Activated CD4-positive, alpha-beta T cell treated with anti-CD3 and anti-CD28 coated beads, Interleukin-2, amount 10 ng/mL, durations not matched to agents 24 days and 14 days (primary cell): Measurements from ENCODE around the gene TENM3. TPM values are rescaled to one million over a fixed set of nuclear protein-coding genes. Genes with fewer than 3 reads are reported as not detected.

ENCODE experiments used
- DNase-seq: peaks from one replicate; pipeline ENCODE4 v3.0.0; 2022
- H3K27ac Mint-ChIP-seq: one replicate; pipeline ENCODE4 v1.8.0; 2022; ENCODE audit warnings: mild to moderate bottlenecking, mixed read lengths
- H3K27me3 Mint-ChIP-seq: one replicate; pipeline ENCODE4 v1.8.0; 2022; ENCODE audit warnings: mixed read lengths
- H3K36me3 Mint-ChIP-seq: one replicate; pipeline ENCODE4 v1.8.0; 2022; ENCODE audit warnings: low read depth, mild to moderate bottlenecking, mixed read lengths
- H3K4me1 Mint-ChIP-seq: one replicate; pipeline ENCODE4 v1.8.0; 2021; ENCODE audit warnings: mixed read lengths
- H3K4me3 Mint-ChIP-seq: one replicate; pipeline ENCODE4 v1.8.0; 2022; ENCODE audit warnings: mild to moderate bottlenecking, moderate library complexity, mixed read lengths
- H3K9me3 Mint-ChIP-seq: one replicate; pipeline ENCODE4 v1.8.0; 2021; ENCODE audit warnings: mixed read lengths
- intact Hi-C: fragments of 100-400 bp; cut with micrococcal nuclease; formaldehyde crosslinking; loops from one replicate; pipeline ENCODE4 v1.15.1; 2023
- total RNA-seq: library from RNA; stranded (reverse); gene quantifications from 2 replicates; pipeline ENCODE4 v1.2.3, GENCODE V29; 2022

The TENM3 gene
- total RNA-seq, 1 donor from 2014 or later, result not detected

- H3K27me3 Mint-ChIP-seq, result peaks cover 8% of the 10 kb centered on the region
- no peaks in the 10 kb centered on the region for H3K4me1 Mint-ChIP-seq
- H3K9me3 Mint-ChIP-seq, result no peaks in the 10 kb centered on the region
- no peak for DNase-seq
- H3K36me3 Mint-ChIP-seq, result no peaks in the 10 kb centered on the region
- no peak overlapping the region for H3K27ac Mint-ChIP-seq
- no peak overlapping the region for H3K4me3 Mint-ChIP-seq
- intact Hi-C loops, result no loop called here
These were observed 243.7 kb downstream of the TENM3 start for GRCh38 chr4:182486881-182487280.

GRCh38 chr4:182488896-182489295, 245.7 kb downstream of the TENM3 start:
- no peak for DNase-seq
- no peaks in the 10 kb centered on the region for H3K36me3 Mint-ChIP-seq
- H3K4me3 Mint-ChIP-seq, result no peak overlapping the region
- H3K9me3 Mint-ChIP-seq, result no peaks in the 10 kb centered on the region
- H3K27me3 Mint-ChIP-seq, result peaks cover 8% of the 10 kb centered on the region
- peaks cover 3% of the 10 kb centered on the region for H3K4me1 Mint-ChIP-seq
- no peak overlapping the region for H3K27ac Mint-ChIP-seq
- intact Hi-C loops, result no loop called here

GRCh38 chr4:182489607-182490006, 246.4 kb downstream of the TENM3 start:
- peaks cover 3% of the 10 kb centered on the region for H3K4me1 Mint-ChIP-seq
- H3K4me3 Mint-ChIP-seq, result no peak overlapping the region
- H3K9me3 Mint-ChIP-seq, result no peaks in the 10 kb centered on the region
- no peak for DNase-seq
- H3K27ac Mint-ChIP-seq, result no peak overlapping the region
- intact Hi-C loops, result no loop called here
- peaks cover 8% of the 10 kb centered on the region for H3K27me3 Mint-ChIP-seq
- no peaks in the 10 kb centered on the region for H3K36me3 Mint-ChIP-seq

- H3K36me3 Mint-ChIP-seq, result no peaks in the 10 kb centered on the region
- H3K4me1 Mint-ChIP-seq, result peaks cover 3% of the 10 kb centered on the region
- H3K27ac Mint-ChIP-seq, result no peak overlapping the region
- no peak for DNase-seq
- no peak overlapping the region for H3K4me3 Mint-ChIP-seq
- no peaks in the 10 kb centered on the region for H3K9me3 Mint-ChIP-seq
- H3K27me3 Mint-ChIP-seq, result peaks cover 5% of the 10 kb centered on the region
- intact Hi-C loops, result no loop called here
These were observed 248.5 kb downstream of the TENM3 start for GRCh38 chr4:182491719-182492118.

GRCh38 chr4:182492423-182492822, 249.2 kb downstream of the TENM3 start:
- no peak for DNase-seq
- Mint-ChIP-seq H3K36me3 (no peaks in the 10 kb centered on the region), H3K4me1 (peaks cover 3% of the 10 kb centered on the region), H3K4me3 (no peak overlapping the region), H3K9me3 (no peaks in the 10 kb centered on the region), H3K27ac (no peak overlapping the region), H3K27me3 (peaks cover 5% of the 10 kb centered on the region)
- intact Hi-C loops, result no loop called here

GRCh38 chr4:182493377-182493776, 250.2 kb downstream of the TENM3 start:
- H3K36me3 Mint-ChIP-seq, result no peaks in the 10 kb centered on the region
- DNase-seq, result no peak
- H3K4me3 Mint-ChIP-seq, result no peak overlapping the region
- H3K27me3 Mint-ChIP-seq, result peaks cover 5% of the 10 kb centered on the region
- no peaks in the 10 kb centered on the region for H3K9me3 Mint-ChIP-seq
- H3K4me1 Mint-ChIP-seq, result peaks cover 3% of the 10 kb centered on the region
- H3K27ac Mint-ChIP-seq, result no peak overlapping the region
- intact Hi-C loops, result no loop called here

GRCh38 chr4:182494103-182494502, 250.9 kb downstream of the TENM3 start:
- Mint-ChIP-seq H3K27ac (no peak overlapping the region), H3K4me1 (peaks cover 3% of the 10 kb centered on the region), H3K4me3 (no peak overlapping the region), H3K27me3 (peaks cover 5% of the 10 kb centered on the region), H3K36me3 (no peaks in the 10 kb centered on the region), H3K9me3 (no peaks in the 10 kb centered on the region)
- intact Hi-C loops, result no loop called here
- no peak for DNase-seq

- H3K4me1 Mint-ChIP-seq, result peaks cover 3% of the 10 kb centered on the region
- intact Hi-C loops, result no loop called here
- no peaks in the 10 kb centered on the region for H3K9me3 Mint-ChIP-seq
- H3K27ac Mint-ChIP-seq, result no peak overlapping the region
- H3K4me3 Mint-ChIP-seq, result no peak overlapping the region
- no peaks in the 10 kb centered on the region for H3K36me3 Mint-ChIP-seq
- H3K27me3 Mint-ChIP-seq, result peaks cover 3% of the 10 kb centered on the region
- DNase-seq, result no peak
These were observed 251.8 kb downstream of the TENM3 start for GRCh38 chr4:182495031-182495430.

GRCh38 chr4:182495645-182496385, 252.6 kb downstream of the TENM3 start:
- no peaks in the 10 kb centered on the region for H3K36me3 Mint-ChIP-seq
- no peak overlapping the region for H3K4me3 Mint-ChIP-seq
- intact Hi-C loops, result no loop called here
- H3K27ac Mint-ChIP-seq, result no peak overlapping the region
- H3K9me3 Mint-ChIP-seq, result no peaks in the 10 kb centered on the region
- no peak for DNase-seq
- peaks cover 3% of the 10 kb centered on the region for H3K4me1 Mint-ChIP-seq
- peaks cover 3% of the 10 kb centered on the region for H3K27me3 Mint-ChIP-seq

- no peaks in the 10 kb centered on the region for H3K36me3 Mint-ChIP-seq
- peaks cover 3% of the 10 kb centered on the region for H3K4me1 Mint-ChIP-seq
- no peak overlapping the region for H3K27ac Mint-ChIP-seq
- intact Hi-C loops, result no loop called here
- no peaks in the 10 kb centered on the region for H3K9me3 Mint-ChIP-seq
- H3K4me3 Mint-ChIP-seq, result no peak overlapping the region
- no peak for DNase-seq
- peaks cover 3% of the 10 kb centered on the region for H3K27me3 Mint-ChIP-seq
These were observed 253.2 kb downstream of the TENM3 start for GRCh38 chr4:182496408-182496807.

GRCh38 chr4:182502064-182502463, 258.9 kb downstream of the TENM3 start:
- H3K4me3 Mint-ChIP-seq, result no peak overlapping the region
- H3K27ac Mint-ChIP-seq, result no peak overlapping the region
- H3K4me1 Mint-ChIP-seq, result no peaks in the 10 kb centered on the region
- intact Hi-C loops, result no loop called here
- DNase-seq, result no peak
- H3K27me3 Mint-ChIP-seq, result no peaks in the 10 kb centered on the region
- no peaks in the 10 kb centered on the region for H3K36me3 Mint-ChIP-seq
- H3K9me3 Mint-ChIP-seq, result no peaks in the 10 kb centered on the region

GRCh38 chr4:182504463-182504862, 261.3 kb downstream of the TENM3 start:
- Mint-ChIP-seq H3K4me1 (no peaks in the 10 kb centered on the region), H3K9me3 (no peaks in the 10 kb centered on the region), H3K36me3 (no peaks in the 10 kb centered on the region), H3K27ac (no peak overlapping the region), H3K4me3 (no peak overlapping the region), H3K27me3 (no peaks in the 10 kb centered on the region)
- intact Hi-C loops, result no loop called here
- no peak for DNase-seq

GRCh38 chr4:182507805-182508204, 264.6 kb downstream of the TENM3 start:
- H3K36me3 Mint-ChIP-seq, result no peaks in the 10 kb centered on the region
- DNase-seq, result no peak
- H3K27ac Mint-ChIP-seq, result no peak overlapping the region
- no peak overlapping the region for H3K4me3 Mint-ChIP-seq
- H3K9me3 Mint-ChIP-seq, result no peaks in the 10 kb centered on the region
- intact Hi-C loops, result no loop called here
- no peaks in the 10 kb centered on the region for H3K27me3 Mint-ChIP-seq
- no peaks in the 10 kb centered on the region for H3K4me1 Mint-ChIP-seq

GRCh38 chr4:182510836-182511235, 267.6 kb downstream of the TENM3 start:
- intact Hi-C loops, result no loop called here
- Mint-ChIP-seq H3K27ac (no peak overlapping the region), H3K4me3 (no peak overlapping the region), H3K27me3 (peaks cover 2% of the 10 kb centered on the region), H3K36me3 (no peaks in the 10 kb centered on the region), H3K4me1 (no peaks in the 10 kb centered on the region), H3K9me3 (no peaks in the 10 kb centered on the region)
- DNase-seq, result no peak
